Measurements from ENCODE around the gene REEP1.
"Not testable (repeated sequence)": the region's sequence is repeated elsewhere in the genome, so short reads cannot be mapped to it uniquely, and the experiment has no call there.

Gene REEP1

DNA sequence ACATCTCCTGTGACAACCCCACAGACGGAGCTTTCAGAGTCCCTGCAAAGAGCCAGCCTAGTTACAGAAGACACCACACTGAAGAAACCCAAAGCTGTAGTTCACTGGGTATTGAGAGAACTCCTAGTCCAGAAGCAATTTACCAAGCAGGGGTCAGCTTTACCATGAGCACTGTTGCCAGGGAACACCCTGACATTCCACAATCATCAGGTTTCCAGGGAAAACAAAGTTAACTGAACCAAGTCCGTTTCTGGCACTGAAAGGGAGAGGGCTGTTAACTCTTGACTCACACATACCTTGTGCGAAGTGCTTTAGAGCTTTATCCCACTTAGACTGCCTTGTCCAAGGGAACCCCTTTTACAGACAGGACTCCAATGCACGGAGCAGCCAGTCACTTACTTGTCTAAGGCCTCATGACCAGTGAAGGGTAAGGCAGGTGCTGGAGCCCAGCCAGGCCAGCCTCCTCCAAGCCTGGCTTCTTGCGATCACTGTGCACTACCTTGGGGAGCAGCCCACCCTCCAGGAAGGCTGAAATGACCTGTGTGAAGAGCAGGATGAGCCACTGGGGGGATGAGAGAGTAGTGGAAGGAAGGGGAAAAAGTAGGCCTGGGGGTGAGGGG is 53.9 kb downstream of the REEP1 start:
- no peak for DNase-seq (ENCODE audit: low read depth)

DNA sequence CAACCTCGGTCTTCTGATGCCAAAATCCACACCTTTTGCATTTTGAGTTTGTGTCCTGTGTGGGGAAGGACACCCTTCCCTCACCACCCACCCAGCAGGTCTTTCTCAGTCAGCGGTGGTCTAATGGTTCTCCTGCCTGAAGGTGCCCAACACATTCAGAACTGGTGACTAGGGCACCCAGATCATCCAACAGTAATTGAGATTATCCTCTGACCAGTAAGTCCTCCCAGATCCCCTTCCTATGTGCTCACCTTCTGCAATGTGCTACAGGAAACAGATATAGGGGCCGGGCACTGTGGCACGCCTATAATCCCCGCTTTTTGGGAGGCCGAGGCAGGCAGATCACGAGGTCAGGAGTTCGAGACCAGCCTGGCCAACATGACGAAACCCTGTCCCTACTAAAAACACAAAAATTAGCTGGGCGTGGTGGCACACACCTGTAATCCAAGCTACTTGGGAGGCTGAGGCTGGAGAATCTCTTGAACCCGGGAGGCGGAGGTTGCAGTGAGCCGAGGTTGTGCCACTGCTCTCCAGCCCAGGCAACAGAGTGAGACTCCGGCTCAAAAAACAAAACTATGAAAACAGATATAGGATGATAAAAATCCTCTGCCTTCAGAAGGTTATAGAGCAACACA is 56.2 kb downstream of the REEP1 start:
- no peak for DNase-seq (ENCODE audit: low read depth)

- DNase-seq (ENCODE audit: low read depth): no peak
Observed at GRCh38 chr2:86280191-86280667, 57.2 kb downstream of the REEP1 start.

GRCh38 chr2:86275962-86276361 is 61.5 kb downstream of the REEP1 start:
- DNase-seq (ENCODE audit: low read depth): no peak

- peak; percentile 3 for DNase-seq (ENCODE audit: low read depth)
Observed at GRCh38 chr2:86275384-86275799, 62.0 kb downstream of the REEP1 start.

DNA sequence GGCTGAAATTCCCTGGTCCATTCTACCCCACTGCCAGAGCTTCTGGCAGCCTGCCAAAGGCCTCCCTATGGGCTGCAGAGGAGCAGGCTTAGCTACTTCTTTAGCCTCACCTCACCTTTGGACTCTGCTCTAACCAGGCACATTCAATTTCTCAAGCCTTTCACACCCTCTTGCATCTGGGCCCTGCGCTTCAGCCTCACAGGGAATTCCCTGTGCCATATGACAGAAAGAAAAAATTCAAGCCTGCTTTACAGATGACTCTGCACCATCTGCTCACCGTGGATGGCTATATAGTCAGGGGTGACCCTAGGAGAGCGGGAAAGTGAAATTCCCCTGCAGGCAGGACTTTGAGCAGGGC is 62.5 kb downstream of the REEP1 start:
- DNase-seq (ENCODE audit: low read depth): no peak

GRCh38 chr2:86274265-86274917 is 63.0 kb downstream of the REEP1 start:
- DNase-seq (ENCODE audit: low read depth): no peak

DNA sequence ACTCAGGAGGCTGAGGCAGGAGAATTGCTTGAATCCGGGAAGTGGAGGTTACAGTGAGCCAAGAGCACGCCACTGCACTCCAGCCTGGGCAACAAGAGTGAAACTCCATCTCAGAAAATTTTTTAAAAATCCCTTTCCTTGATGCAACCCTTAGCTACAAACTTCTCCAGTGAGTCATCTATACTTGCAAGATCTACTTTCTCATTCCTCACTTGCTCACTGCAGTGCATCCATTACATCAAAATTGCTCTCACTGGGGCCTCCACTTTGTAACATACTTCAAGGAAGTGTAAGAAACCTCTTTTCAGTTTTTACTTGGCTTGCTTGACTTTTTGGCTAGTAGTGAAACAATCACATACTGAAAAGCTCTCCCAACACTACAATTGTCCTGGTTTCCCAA is 65.3 kb downstream of the REEP1 start:
- DNase-seq (ENCODE audit: low read depth): no peak

DNA sequence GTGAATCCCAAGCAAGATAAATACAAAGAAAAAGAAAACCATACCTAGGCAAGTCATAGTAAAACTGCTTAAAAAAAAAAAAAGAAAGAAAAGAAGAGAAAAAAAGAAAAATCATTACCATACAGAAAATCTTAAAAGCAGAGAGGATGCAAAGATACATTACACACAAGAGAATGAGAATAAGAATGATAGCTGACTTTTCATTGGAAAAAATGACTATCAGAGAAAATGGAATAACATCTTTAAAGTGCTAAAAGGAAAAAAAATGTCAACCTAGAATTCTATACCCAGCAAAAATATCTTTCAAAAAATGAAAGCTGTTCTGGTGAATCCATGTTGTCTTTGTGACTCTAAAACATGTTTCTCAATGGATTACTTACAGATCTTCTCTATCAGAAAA is 66.2 kb downstream of the REEP1 start:
- DNase-seq (ENCODE audit: low read depth): no peak

DNA sequence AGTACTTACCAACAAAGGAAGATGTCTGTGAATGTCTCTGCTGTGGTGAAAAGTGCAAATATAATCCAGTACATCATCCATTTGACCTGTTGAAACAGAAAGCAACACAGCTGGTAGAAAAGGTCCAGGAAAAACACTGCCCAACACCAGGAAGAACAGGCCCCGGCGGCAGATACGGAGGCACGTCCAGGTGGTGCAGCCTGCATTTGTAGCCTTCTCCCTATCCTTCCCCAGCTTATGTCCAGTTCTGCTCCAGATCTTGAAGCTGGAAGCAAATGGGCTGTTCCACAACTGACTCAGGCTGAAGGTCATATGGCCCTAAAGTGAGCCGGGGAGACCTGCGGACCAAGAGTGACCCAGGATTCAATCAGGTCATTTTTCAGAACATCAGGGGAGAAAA is 73.5 kb downstream of the REEP1 start:
- DNase-seq (ENCODE audit: low read depth): no peak

- DNase-seq (ENCODE audit: low read depth): no peak
Observed at GRCh38 chr2:86260978-86261377, 76.4 kb downstream of the REEP1 start.

DNA sequence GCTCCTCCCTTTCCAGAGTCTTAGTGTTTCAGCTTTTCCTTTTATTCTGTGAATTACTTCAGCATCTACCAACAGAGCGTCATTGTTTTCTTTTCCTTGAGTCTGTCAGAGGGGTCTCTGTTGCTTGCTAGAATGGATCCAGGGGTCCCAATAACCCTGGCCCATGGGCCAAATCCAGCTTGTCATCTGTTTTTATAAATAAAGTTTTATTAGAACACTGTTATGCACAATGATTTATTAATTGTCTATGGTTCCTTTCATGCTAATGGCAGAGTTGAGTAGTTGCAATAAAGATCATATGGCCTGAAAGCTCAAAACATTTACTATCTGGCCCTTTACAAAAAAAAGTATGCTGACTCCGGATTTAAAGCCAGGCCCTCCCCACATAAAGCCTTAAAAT is 79.3 kb downstream of the REEP1 start:
- no peak for DNase-seq (ENCODE audit: low read depth)

DNA sequence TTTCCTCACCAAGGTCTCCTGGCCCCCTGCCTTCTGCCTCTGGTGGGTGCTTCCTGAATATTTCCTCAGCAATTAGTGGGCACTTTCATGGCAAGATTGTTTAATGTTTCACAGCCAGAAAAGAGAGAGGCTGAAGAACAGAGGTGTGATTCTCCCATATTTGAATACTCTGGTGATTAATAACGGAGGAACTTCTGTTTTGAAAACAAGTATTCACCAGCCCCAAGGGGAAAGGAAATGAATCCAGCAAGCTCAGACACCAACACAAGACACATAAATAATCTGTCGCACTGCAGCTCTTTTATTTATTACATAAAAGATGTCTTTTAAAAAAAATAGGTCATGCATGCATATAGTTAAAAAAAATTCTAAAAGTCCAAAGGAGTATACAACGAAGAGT is 80.4 kb downstream of the REEP1 start:
- no peak for DNase-seq (ENCODE audit: low read depth)

DNA sequence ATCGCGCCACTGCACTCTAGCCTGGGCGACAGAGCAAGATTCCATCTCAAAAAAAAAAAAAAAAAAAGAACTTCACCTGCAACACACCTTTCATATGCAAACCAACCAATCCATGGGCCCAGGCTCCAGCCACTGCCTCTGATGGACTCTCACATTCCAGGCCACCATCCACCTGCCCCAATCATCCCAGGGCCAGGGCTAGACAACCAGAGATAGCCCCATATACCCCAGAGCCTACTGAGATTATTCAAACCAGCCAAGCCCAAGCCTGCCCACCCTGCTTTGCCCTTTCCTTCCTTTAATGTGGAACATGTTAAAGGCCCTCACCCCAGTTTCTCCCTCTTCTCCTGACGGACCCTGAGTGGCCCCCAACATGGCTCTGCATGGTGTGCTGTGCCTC is 81.1 kb downstream of the REEP1 start:
- DNase-seq (ENCODE audit: low read depth): no peak

DNA sequence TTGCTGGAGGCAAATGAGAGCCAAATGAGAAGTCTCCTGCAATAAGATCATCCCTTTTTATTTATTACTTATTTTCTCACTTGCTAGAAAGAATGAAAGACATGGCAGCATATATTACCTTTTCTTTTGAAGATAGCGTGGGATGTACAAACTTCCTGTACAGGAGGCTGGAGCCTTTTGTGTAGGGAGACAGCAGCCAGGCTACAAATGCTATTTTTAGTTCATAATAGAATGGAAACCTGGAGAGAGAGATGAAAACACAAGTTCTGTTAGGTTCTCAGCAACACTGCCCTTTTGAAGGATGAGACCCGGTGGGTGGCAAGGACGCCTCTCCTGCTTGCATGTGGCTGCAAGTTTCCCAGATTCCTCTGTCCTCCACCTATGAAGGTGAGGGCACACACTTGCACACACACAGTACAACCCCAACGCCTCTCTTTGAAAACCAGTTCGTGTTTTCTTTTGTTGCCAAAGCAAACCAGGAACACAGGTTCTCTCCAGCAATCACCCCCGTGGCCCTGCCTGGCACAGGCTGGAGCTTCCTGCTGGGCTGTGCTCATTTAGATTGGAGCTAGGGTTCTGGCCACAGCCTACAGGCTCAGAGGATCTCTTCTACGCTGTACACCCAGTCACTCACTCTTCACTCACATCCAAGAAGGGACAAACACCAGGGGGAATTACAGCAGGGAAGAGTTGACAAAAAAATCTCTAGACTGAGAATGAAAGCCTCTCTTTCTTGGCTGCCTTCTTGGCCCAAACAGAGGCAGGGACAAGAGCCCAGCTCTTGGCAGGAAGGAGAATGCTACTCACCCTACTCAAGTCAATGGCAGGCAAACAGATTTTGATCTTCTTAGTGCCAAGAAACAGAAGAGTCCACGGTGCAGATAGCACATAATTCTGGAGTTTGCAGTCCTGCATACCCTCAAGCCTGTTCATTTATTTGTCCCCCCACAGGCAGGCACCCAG is 82.6 kb downstream of the REEP1 start:
- no peak for DNase-seq (ENCODE audit: low read depth)

- DNase-seq (ENCODE audit: low read depth): no peak
Observed at GRCh38 chr2:86253424-86253823, 84.0 kb downstream of the REEP1 start.

- no peak for DNase-seq (ENCODE audit: low read depth)
Observed at GRCh38 chr2:86251840-86252266, 85.6 kb downstream of the REEP1 start.

DNA sequence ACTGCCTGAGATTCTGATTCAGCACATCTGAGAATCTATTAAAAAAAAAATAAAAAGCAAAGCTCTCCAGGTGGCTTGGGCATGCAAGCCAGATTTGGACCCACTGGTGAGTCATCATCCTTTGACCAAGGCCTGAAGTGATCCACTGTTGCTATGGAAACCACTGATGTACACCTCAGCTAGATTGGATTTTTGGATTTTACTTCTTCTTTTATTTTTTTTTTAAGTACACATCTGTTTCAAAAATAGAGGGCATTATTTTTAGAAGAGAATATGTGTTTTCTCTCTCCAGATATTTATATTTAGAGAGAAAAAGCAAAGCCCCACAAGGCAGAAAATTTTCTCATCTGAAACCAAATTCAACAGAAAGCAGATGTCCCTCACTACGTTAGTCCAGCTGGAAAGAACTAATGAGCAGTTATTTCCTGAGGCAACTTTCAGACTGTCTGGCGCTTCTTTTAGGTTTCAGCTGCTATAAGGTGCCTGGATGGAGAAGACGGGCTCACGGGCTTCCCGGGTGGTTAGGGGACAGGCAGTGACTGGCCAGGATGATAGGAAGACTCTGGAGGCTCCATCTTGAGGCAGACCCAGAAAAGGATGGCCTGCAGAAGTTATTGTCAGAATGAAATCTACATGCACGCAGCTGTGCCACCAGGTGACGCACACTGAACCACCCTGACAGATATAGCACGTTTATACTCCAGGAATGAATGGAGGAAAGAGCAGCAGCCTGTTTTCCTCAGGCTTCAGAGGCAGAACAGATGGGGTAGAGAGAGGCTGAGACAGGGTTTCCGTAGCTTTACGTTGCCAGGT is 87.6 kb downstream of the REEP1 start:
- no peak for DNase-seq (ENCODE audit: low read depth)

GRCh38 chr2:86249176-86249575 is 88.2 kb downstream of the REEP1 start:
- DNase-seq (ENCODE audit: low read depth): no peak

- DNase-seq (ENCODE audit: low read depth): not testable (repeated sequence)
Observed at GRCh38 chr2:86245222-86245621, 92.2 kb downstream of the REEP1 start.

DNA sequence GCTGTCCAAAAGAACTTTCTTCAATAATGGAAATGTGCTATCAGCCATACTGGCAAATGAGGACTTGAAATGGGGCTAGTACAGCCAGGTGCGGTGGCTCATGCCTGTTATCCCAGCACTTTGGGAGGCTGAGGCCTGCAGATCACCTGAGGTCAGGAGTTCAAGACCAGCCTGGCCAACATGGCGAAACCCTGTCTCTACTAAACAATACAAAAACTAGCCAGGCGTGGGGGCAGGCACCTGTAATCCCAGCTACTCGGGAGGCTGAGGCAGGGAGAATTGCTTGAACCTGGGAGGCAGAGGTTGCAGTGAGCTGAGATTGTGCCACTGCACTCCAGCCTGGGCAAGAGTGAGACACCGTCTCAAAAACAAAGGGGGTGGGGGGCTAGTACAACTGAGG is 92.6 kb downstream of the REEP1 start:
- not testable (repeated sequence) for DNase-seq (ENCODE audit: low read depth)

All from activated T-cell treated with anti-CD3 and anti-CD28 coated beads for 48 hours (primary cell).